IMR-90 (cell line): ENCODE measurements around the gene ZNF800. TPM values are rescaled to one million over a fixed set of nuclear protein-coding genes. Genes with fewer than 3 reads are reported as not detected.

Experiments
- ATAC-seq: fragments of 200-7000 bp; cut with Tn5 transposase; 2 replicates; pipeline ENCODE4 v1.9.1; 2020; ENCODE audit warnings: low read depth, mild to moderate bottlenecking, moderate library complexity
- BruUV-seq: library from RNA; stranded (reverse); fragments of 400-500 nt; replicated peaks from 2 replicates; lab custom pipeline; 2021; lab: Mats Ljungman, UMichigan
- CTCF ChIA-PET: fragments of 300-600 bp; formaldehyde crosslinking; extraction: SDS; loops from one replicate; lab custom pipeline; 2021; ENCODE audit warnings: antibody characterized with exemption; lab: Yijun Ruan, JAX
- POLR2A ChIA-PET: fragments of 300-600 bp; sonication (Branson Sonifier 250); formaldehyde crosslinking; loops from one replicate; lab custom pipeline; 2022; ENCODE audit warnings: antibody characterized with exemption; ENCODE audit not compliant: unreplicated experiment; lab: Charles Lee
- DNase-seq: peaks from one replicate; pipeline ENCODE4 v3.0.0; 2013
- H2AFZ ChIP-seq: replicated peaks from 2 replicates; pipeline ENCODE3; 2013; ENCODE audit warnings: low read length, mild to moderate bottlenecking; ENCODE audit not compliant: poor library complexity
- H2AK5ac ChIP-seq: 2 replicates; pipeline ENCODE4 v1.6.1; 2013; ENCODE audit warnings: low read depth, low read length, inconsistent platforms
- H2AK9ac ChIP-seq: replicated peaks from 2 replicates; pipeline ENCODE3; 2013; ENCODE audit warnings: mild to moderate bottlenecking, low read depth, low read length, moderate library complexity; ENCODE audit not compliant: poor library complexity
- H2BK120ac ChIP-seq: 2 replicates; pipeline ENCODE4 v1.6.1; 2013; ENCODE audit warnings: low read depth, low read length, inconsistent platforms
- H2BK15ac ChIP-seq: 3 replicates; pipeline ENCODE4 v1.6.1; 2013; ENCODE audit warnings: low read depth, low read length, inconsistent platforms
- H2BK20ac ChIP-seq: 2 replicates; pipeline ENCODE4 v1.6.1; 2013; ENCODE audit warnings: low read depth, mild to moderate bottlenecking, inconsistent platforms, low read length, moderate library complexity
- H2BK5ac ChIP-seq: 2 replicates; pipeline ENCODE4 v1.6.1; 2013; ENCODE audit warnings: mild to moderate bottlenecking, low read depth, low read length, inconsistent platforms; ENCODE audit not compliant: poor library complexity, severe bottlenecking
- H3K14ac ChIP-seq: replicated peaks from 2 replicates; pipeline ENCODE4 v1.6.1; 2013; ENCODE audit warnings: low read depth, low read length, inconsistent platforms
- H3K18ac ChIP-seq: 2 replicates; pipeline ENCODE4 v1.6.1; 2013; ENCODE audit warnings: low read depth, low read length, control low read depth
- H3K23ac ChIP-seq: 2 replicates; pipeline ENCODE4 v1.6.1; 2013; ENCODE audit warnings: low read depth, low read length, inconsistent platforms
- H3K27ac ChIP-seq: 2 replicates; pipeline ENCODE4 v1.5.1; 2013; ENCODE audit warnings: mild to moderate bottlenecking, control low read depth, low read length; ENCODE audit not compliant: insufficient read depth
- H3K27me3 ChIP-seq: 2 replicates; pipeline ENCODE4 v1.6.1; 2013; ENCODE audit warnings: low read length; ENCODE audit not compliant: control insufficient read depth, insufficient read depth
- H3K36me3 ChIP-seq: 2 replicates; pipeline ENCODE4 v1.6.1; 2013; ENCODE audit warnings: low read length, mixed read lengths; ENCODE audit not compliant: control insufficient read depth, insufficient read depth
- H3K4ac ChIP-seq: 2 replicates; pipeline ENCODE4 v1.6.1; 2013; ENCODE audit warnings: low read depth, low read length, inconsistent platforms
- H3K4me1 ChIP-seq: 2 replicates; pipeline ENCODE4 v1.6.1; 2013; ENCODE audit warnings: low read length, mixed read lengths; ENCODE audit not compliant: control insufficient read depth, insufficient read depth
- H3K4me2 ChIP-seq: 2 replicates; pipeline ENCODE4 v1.6.1; 2013; ENCODE audit warnings: low read depth, mild to moderate bottlenecking, control low read depth, low read length, moderate library complexity
- H3K4me3 ChIP-seq: 2 replicates; pipeline ENCODE4 v1.5.1; 2013; ENCODE audit warnings: low read depth, mild to moderate bottlenecking, control low read depth, low read length, moderate library complexity; ENCODE audit not compliant: insufficient read depth
- H3K56ac ChIP-seq: 2 replicates; pipeline ENCODE4 v1.6.1; 2013; ENCODE audit warnings: low read length, inconsistent platforms; ENCODE audit not compliant: insufficient read depth; ENCODE audit errors: extremely low read depth
- H3K79me1 ChIP-seq, 2 experiments: 2 replicates each; pipeline ENCODE4 v1.6.1; 2013; ENCODE audit warnings: low read length in 2 of 2, inconsistent platforms in 1 of 2, low read depth in 1 of 2
- H3K9ac ChIP-seq: 2 replicates; pipeline ENCODE4 v1.6.1; 2013; ENCODE audit warnings: low read depth, low read length, control low read depth
- H3K9me1 ChIP-seq: 2 replicates; pipeline ENCODE4 v1.6.1; 2013; ENCODE audit warnings: low read length, inconsistent platforms; ENCODE audit not compliant: insufficient read depth
- H3K9me3 ChIP-seq: 2 replicates; pipeline ENCODE4 v1.6.1; 2013; ENCODE audit warnings: low read length; ENCODE audit not compliant: control insufficient read depth, insufficient read depth
- H4K20me1 ChIP-seq: 2 replicates; pipeline ENCODE4 v1.6.1; 2013; ENCODE audit warnings: low read length, inconsistent platforms; ENCODE audit not compliant: insufficient read depth
- H4K5ac ChIP-seq: 2 replicates; pipeline ENCODE4 v1.6.1; 2013; ENCODE audit warnings: mild to moderate bottlenecking, low read depth, low read length, control low read depth
- H4K8ac ChIP-seq, 2 experiments: 2 replicates each; pipeline ENCODE4 v1.6.1; 2013; ENCODE audit warnings: low read depth in 2 of 2, low read length in 2 of 2, control low read depth in 1 of 2, inconsistent platforms in 1 of 2
- H4K91ac ChIP-seq: 2 replicates; pipeline ENCODE4 v1.6.1; 2013; ENCODE audit warnings: low read depth, low read length, inconsistent platforms; ENCODE audit not compliant: insufficient read depth
- BHLHE40 ChIP-seq: fragments of 150-350 bp; IDR thresholded peaks from 2 replicates; pipeline ENCODE4 v1.6.1; 2016; ENCODE audit warnings: mild to moderate bottlenecking, low read depth, low read length
- CEBPB ChIP-seq: IDR thresholded peaks from 2 replicates; pipeline ENCODE4 v1.6.1; 2012; ENCODE audit warnings: low read depth, low read length, improper control_type of control experiment
- CHD1 ChIP-seq: IDR thresholded peaks from 2 replicates; pipeline ENCODE4 v1.6.1; 2012; ENCODE audit warnings: low read depth, low read length, improper control_type of control experiment
- FOS ChIP-seq: fragments of 150-350 bp; IDR thresholded peaks from 2 replicates; pipeline ENCODE4 v1.6.1; 2016; ENCODE audit warnings: low read depth, low read length
- MAFK ChIP-seq: IDR thresholded peaks from 2 replicates; pipeline ENCODE4 v1.6.1; 2012; ENCODE audit warnings: low read depth, low read length, improper control_type of control experiment
- MAZ ChIP-seq: IDR thresholded peaks from 2 replicates; pipeline ENCODE4 v1.6.1; 2012; ENCODE audit warnings: low read depth, mild to moderate bottlenecking, low read length, improper control_type of control experiment, moderate library complexity, borderline replicate concordance
- MXI1 ChIP-seq: IDR thresholded peaks from 2 replicates; pipeline ENCODE4 v1.6.1; 2012; ENCODE audit warnings: low read depth, mild to moderate bottlenecking, low read length, moderate library complexity, borderline replicate concordance
- NFE2L2 ChIP-seq: fragments of 150-350 bp; IDR thresholded peaks from 2 replicates; pipeline ENCODE4 v1.6.1; 2016; ENCODE audit warnings: low read depth, mild to moderate bottlenecking, low read length
- POLR2A ChIP-seq: IDR thresholded peaks from 2 replicates; pipeline ENCODE4 v1.6.1; 2012; ENCODE audit warnings: mild to moderate bottlenecking, low read depth, low read length
- RAD21 ChIP-seq: IDR thresholded peaks from 2 replicates; pipeline ENCODE4 v1.6.1; 2012; ENCODE audit warnings: low read length, improper control_type of control experiment
- RCOR1 ChIP-seq: IDR thresholded peaks from 2 replicates; pipeline ENCODE4 v1.6.1; 2012; ENCODE audit warnings: mild to moderate bottlenecking, low read length, improper control_type of control experiment; ENCODE audit not compliant: insufficient replicate concordance
- RFX5 ChIP-seq: IDR thresholded peaks from 2 replicates; pipeline ENCODE4 v1.8.0; 2012; ENCODE audit warnings: low read depth, mild to moderate bottlenecking, low read length, moderate library complexity
- SMC3 ChIP-seq: fragments of 150-350 bp; IDR thresholded peaks from 2 replicates; pipeline ENCODE4 v1.6.1; 2016; ENCODE audit warnings: low read depth, mild to moderate bottlenecking, antibody characterized with exemption, low read length, moderate library complexity
- WGBS, 2 experiments: methylation state at CpG; one replicate each; pipeline versions ENCODE4 v1.1.5 to v1.1.7; 2013; ENCODE audit warnings: missing lambda C conversion rate in 2 of 2; ENCODE audit not compliant: insufficient read length in 1 of 2; ENCODE audit errors: extremely low coverage in 2 of 2; 5-methylcytosine and 5-hydroxymethylcytosine counted together
- dilution Hi-C: fragments of 300-500 bp; cut with HindIII; formaldehyde crosslinking; loops from one replicate; pipeline ENCODE4 v1.14.3; 2018; ENCODE audit warnings: low sequenced_read_pairs; ENCODE audit not compliant: unreplicated experiment
- in situ Hi-C: fragments of 300-500 bp; cut with MboI; formaldehyde crosslinking; loops from 3 replicates; pipeline ENCODE4 v1.14.3; 2019; ENCODE audit warnings: low sequenced_read_pairs, inconsistent platforms, mixed read lengths
- intact Hi-C: fragments of 100-400 bp; cut with micrococcal nuclease; formaldehyde crosslinking; loops from 2 replicates; pipeline ENCODE4 v1.10.0; 2022
- polyA plus RNA-seq, 3 experiments: library from polyadenylated mRNA; depleted of rRNA; stranded (reverse); fragments of >200 nt; gene quantifications; 2 replicates each; pipeline ENCODE4 v1.2.3, GENCODE V29; 2012; ENCODE audit warnings: low replicate concordance in 1 of 3
- total RNA-seq: library from RNA; depleted of rRNA; stranded (reverse); fragments of >200 nt; gene quantifications from 2 replicates; pipeline ENCODE4 v1.2.3, GENCODE V29; 2012
- TF ChIP-seq, protein P1 (sequence below): conservative IDR thresholded peaks from 2 replicates; pipeline ENCODE4 v1.5.1; 2012; ENCODE audit warnings: mild to moderate bottlenecking, low read depth, low read length, improper control_type of control experiment
- TF ChIP-seq, protein P2 (sequence below): fragments of 150-350 bp; IDR thresholded peaks from 2 replicates; pipeline ENCODE4 v1.6.1; 2016; ENCODE audit warnings: low read depth, mild to moderate bottlenecking, low read length, moderate library complexity, borderline replicate concordance

Gene ZNF800
- total and polyA plus RNA-seq, 2 of the 4 experiments (the other 2 are of a cell fraction) = 6.9 to 13.1 TPM

DNA sequence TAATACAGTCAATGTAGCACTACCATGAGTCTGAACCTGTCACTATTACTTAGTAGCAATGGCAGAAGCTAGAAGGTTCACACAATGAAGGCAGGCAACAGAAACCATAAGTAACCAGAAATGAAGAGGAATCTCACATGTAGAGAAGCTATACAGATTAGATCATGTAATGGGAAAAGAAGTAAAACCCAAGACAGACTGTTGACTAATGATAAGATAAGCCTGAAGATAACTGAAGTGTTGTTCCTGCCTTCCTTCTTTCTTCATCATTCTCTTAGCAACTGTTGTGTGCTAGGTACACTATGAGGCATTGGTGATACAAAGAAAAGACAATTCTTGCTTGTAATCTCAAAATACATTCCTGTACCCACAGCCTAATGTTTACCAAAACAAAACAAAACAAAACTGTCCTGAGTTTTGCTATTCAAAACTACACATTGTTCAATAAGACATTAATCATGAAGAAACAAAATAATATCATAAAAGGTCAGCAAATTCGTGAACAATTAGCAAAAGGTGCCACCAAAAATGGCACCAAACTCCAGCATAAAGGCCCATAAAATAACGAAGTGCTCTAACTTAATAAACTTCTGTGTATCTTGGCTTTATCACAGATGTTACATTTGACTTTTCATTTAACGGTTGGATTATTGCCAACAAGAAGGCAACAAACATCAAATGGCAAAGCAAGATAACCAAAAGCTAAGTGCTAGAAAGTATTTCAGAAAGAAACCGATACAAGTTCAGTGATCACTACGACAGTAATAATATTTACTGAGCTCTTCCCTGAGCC, 27.1 kb downstream of the ZNF800 start:
- ChIA-PET POLR2A (interaction anchor here (0.5 to 0.6 kb wide), 2 partner anchors 13 to 897 kb away, joined by 3 to 6 read pairs; no protein-coding TSS in a partner anchor), CTCF (interaction anchor here (1.0 kb wide), 1 partner anchor 11 kb away, joined by 3 read pairs; no protein-coding TSS in a partner anchor)
- Histone ChIP-seq H2BK20ac (no peak overlapping the region), H2AFZ (no peak overlapping the region), H4K8ac (no peak overlapping the region), H3K56ac (no peak overlapping the region), H2BK15ac (no peak overlapping the region), H4K5ac (no peak overlapping the region), H4K20me1 (peaks cover 4% of the 10 kb centered on the region; the same call in 1 of the 2 replicates), H3K9me1 (no peaks in the 10 kb centered on the region), H3K9me3 (no peaks in the 10 kb centered on the region), H3K4me1 (no peaks in the 10 kb centered on the region), H3K14ac (no peak overlapping the region), H3K9ac (no peak overlapping the region), H3K27me3 (no peaks in the 10 kb centered on the region), H3K36me3 (peaks cover 11% of the 10 kb centered on the region), H2AK5ac (no peak overlapping the region), H2BK5ac (no peak overlapping the region), H2AK9ac (no peak overlapping the region), H3K4ac (no peak overlapping the region), H3K4me2 (no peak overlapping the region), H3K4me3 (no peak overlapping the region), H3K27ac (no peak overlapping the region), H2BK120ac (no peak overlapping the region), H3K23ac (no peak overlapping the region), H4K91ac (no peak overlapping the region), H3K18ac (no peak overlapping the region), H3K79me1 (peaks cover 24 to 34% of the 10 kb centered on the region in 2 experiments)
- no TSS peak for BruUV-seq
- WGBS, 2 experiments = no CpG with 5 or more reads among the region's 5 CpGs
- ATAC-seq (no peak), DNase-seq (no peak)
- dilution Hi-C loops = no loop called here
- intact Hi-C loops = no loop called here
- in situ Hi-C loops = no loop called here
- TF ChIP-seq RFX5 (no peak), POLR2A (no peak), CHD1 (no peak), MAFK (no peak), RAD21 (no peak), NFE2L2 (no peak), BHLHE40 (no peak), SMC3 (no peak), CEBPB (no peak), RCOR1 (no peak), MXI1 (no peak), FOS (no peak), MAZ (no peak)
- TF ChIP-seq, protein P1, sequence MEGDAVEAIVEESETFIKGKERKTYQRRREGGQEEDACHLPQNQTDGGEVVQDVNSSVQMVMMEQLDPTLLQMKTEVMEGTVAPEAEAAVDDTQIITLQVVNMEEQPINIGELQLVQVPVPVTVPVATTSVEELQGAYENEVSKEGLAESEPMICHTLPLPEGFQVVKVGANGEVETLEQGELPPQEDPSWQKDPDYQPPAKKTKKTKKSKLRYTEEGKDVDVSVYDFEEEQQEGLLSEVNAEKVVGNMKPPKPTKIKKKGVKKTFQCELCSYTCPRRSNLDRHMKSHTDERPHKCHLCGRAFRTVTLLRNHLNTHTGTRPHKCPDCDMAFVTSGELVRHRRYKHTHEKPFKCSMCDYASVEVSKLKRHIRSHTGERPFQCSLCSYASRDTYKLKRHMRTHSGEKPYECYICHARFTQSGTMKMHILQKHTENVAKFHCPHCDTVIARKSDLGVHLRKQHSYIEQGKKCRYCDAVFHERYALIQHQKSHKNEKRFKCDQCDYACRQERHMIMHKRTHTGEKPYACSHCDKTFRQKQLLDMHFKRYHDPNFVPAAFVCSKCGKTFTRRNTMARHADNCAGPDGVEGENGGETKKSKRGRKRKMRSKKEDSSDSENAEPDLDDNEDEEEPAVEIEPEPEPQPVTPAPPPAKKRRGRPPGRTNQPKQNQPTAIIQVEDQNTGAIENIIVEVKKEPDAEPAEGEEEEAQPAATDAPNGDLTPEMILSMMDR = no peak
- TF ChIP-seq, protein P2, sequence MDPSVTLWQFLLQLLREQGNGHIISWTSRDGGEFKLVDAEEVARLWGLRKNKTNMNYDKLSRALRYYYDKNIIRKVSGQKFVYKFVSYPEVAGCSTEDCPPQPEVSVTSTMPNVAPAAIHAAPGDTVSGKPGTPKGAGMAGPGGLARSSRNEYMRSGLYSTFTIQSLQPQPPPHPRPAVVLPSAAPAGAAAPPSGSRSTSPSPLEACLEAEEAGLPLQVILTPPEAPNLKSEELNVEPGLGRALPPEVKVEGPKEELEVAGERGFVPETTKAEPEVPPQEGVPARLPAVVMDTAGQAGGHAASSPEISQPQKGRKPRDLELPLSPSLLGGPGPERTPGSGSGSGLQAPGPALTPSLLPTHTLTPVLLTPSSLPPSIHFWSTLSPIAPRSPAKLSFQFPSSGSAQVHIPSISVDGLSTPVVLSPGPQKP = no peak
